Endodermal cell (in vitro differentiated cells): ENCODE results near the gene PLA1A. TPM values are rescaled to one million over a fixed set of nuclear protein-coding genes. Genes with fewer than 3 reads are reported as not detected.

Experiments used
- DNase-seq: peaks from one replicate; pipeline ENCODE4 v3.0.0-alpha.2; 2017
- H3K27ac ChIP-seq: 2 replicates; pipeline ENCODE4 v1.5.1; 2013; ENCODE audit warnings: mild to moderate bottlenecking, low read depth, low read length, moderate library complexity
- H3K27me3 ChIP-seq: 2 replicates; pipeline ENCODE4 v1.6.1; 2013; ENCODE audit warnings: mild to moderate bottlenecking, low read length, moderate library complexity; ENCODE audit not compliant: insufficient read depth, control insufficient read depth, poor library complexity, severe bottlenecking
- H3K36me3 ChIP-seq: 2 replicates; pipeline ENCODE4 v1.7.0; 2013; ENCODE audit warnings: mild to moderate bottlenecking, low read length, moderate library complexity; ENCODE audit not compliant: control insufficient read depth, insufficient read depth
- H3K4me1 ChIP-seq: one replicate; pipeline ENCODE4 v1.7.0; 2013; ENCODE audit warnings: low read length; ENCODE audit not compliant: control insufficient read depth, insufficient read depth
- H3K4me3 ChIP-seq: 2 replicates; pipeline ENCODE4 v1.5.1; 2013; ENCODE audit warnings: mild to moderate bottlenecking, low read length, moderate library complexity
- H3K9ac ChIP-seq: 2 replicates; pipeline ENCODE4 v1.6.1; 2013; ENCODE audit warnings: mild to moderate bottlenecking, low read length, moderate library complexity; ENCODE audit not compliant: poor library complexity, severe bottlenecking; ENCODE audit errors: extremely low read depth
- H3K9me3 ChIP-seq: 2 replicates; pipeline ENCODE4 v1.6.1; 2013; ENCODE audit warnings: mild to moderate bottlenecking, low read length, moderate library complexity; ENCODE audit not compliant: control insufficient read depth
- H3K27ac Mint-ChIP-seq: 2 replicates; pipeline ENCODE4 v1.8.0; 2020; ENCODE audit warnings: mixed read lengths
- H3K27me3 Mint-ChIP-seq: 2 replicates; pipeline ENCODE4 v1.8.0; 2021; ENCODE audit warnings: mild to moderate bottlenecking, mixed read lengths; ENCODE audit not compliant: insufficient read depth
- H3K36me3 Mint-ChIP-seq: 2 replicates; pipeline ENCODE4 v1.8.0; 2020; ENCODE audit warnings: low read depth, mixed read lengths
- H3K4me1 Mint-ChIP-seq: 2 replicates; pipeline ENCODE4 v1.8.0; 2020; ENCODE audit warnings: mixed read lengths
- H3K4me3 Mint-ChIP-seq: 2 replicates; pipeline ENCODE4 v1.8.0; 2020; ENCODE audit warnings: mild to moderate bottlenecking, moderate library complexity, mixed read lengths
- H3K9me3 Mint-ChIP-seq: 2 replicates; pipeline ENCODE4 v1.8.0; 2020; ENCODE audit warnings: mild to moderate bottlenecking, mixed read lengths
- CTCF ChIP-seq: fragments of 200-600 bp; sonication (generic); conservative IDR thresholded peaks from 2 replicates; pipeline ENCODE4 v1.5.0; 2021; ENCODE audit warnings: antibody characterized with exemption, mild to moderate bottlenecking
- WGBS, 2 experiments: methylation state at CpG; one replicate each; pipeline versions ENCODE4 v1.1.5 to v1.1.7; 2013; ENCODE audit warnings: missing lambda C conversion rate in 2 of 2, mixed read lengths in 1 of 2; ENCODE audit not compliant: insufficient coverage in 1 of 2, insufficient read length in 1 of 2; 5-methylcytosine and 5-hydroxymethylcytosine counted together
- total RNA-seq, 2 donors: library from RNA; stranded (reverse); fragmentation: NEBNext Ultra II Directional in 1 of 2; extraction: Animal tissue kit (Norgen Biotek cat#: 25700) in 1 of 2; gene quantifications; 2 replicates in 1 of 2; 3 replicates in 1 of 2; pipeline ENCODE4 v1.2.1, GENCODE V29; 2021

The PLA1A gene
- total RNA-seq, 2 donors from 2014 or later, result 2.4 to 5.3 TPM

DNA sequence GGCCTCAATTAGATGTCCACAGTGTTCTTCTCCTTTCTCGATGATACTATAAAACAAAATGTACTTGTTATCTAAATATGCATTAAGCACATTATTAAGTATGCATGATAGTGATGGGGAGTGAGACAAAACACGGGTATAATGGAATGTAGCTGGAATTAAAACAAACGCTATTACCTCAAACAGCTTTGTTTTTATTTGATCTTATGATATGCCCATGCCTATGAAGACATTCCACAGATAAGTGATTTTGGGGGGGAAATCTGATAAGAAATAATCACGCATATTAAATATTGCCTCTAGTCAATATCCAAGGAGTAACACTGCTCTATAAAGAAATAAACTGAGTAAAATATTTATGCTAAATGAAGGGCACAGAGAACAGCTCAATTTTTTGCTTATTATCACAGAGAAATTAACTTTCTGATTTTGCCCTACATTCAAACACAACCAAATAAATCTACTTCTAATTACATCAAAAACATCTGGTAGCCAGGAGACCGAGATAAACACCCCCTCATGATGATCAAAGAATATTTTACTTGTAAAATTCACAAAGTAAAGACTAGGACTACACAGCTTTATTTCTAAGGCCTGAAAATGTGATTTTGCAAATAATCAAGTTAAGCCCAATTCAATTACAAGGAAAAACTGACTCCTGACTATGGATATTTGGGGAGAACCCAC, 77.6 kb downstream of the PLA1A start:
- H3K27ac Mint-ChIP-seq, result no peak overlapping the region
- TF ChIP-seq CTCF, result no peak
- H3K36me3 Mint-ChIP-seq, result peaks cover 46% of the 10 kb centered on the region
- Histone ChIP-seq H3K9ac (no peak overlapping the region), H3K4me1 (no peaks in the 10 kb centered on the region), H3K4me3 (peak overlapping the region; percentile 98), H3K27me3 (no peaks in the 10 kb centered on the region), H3K36me3 (peaks cover 43% of the 10 kb centered on the region), H3K9me3 (peaks cover 12% of the 10 kb centered on the region), H3K27ac (no peak overlapping the region)
- no peaks in the 10 kb centered on the region for H3K27me3 Mint-ChIP-seq
- peaks cover 33% of the 10 kb centered on the region for H3K4me1 Mint-ChIP-seq
- peak overlapping the region; percentile 79 for H3K4me3 Mint-ChIP-seq
- WGBS, 2 experiments, result 96 to 100% methylated on average over 1 to 3 of the region's 5 CpGs
- H3K9me3 Mint-ChIP-seq, result peaks cover 6% of the 10 kb centered on the region
- no peak for DNase-seq

GRCh38 chr3:119676020-119676419, 78.3 kb downstream of the PLA1A start:
- no peak for TF ChIP-seq CTCF
- Mint-ChIP-seq H3K9me3 (peaks cover 6% of the 10 kb centered on the region), H3K4me1 (peaks cover 27% of the 10 kb centered on the region), H3K4me3 (peak overlapping the region; percentile 79), H3K36me3 (peaks cover 40% of the 10 kb centered on the region), H3K27ac (no peak overlapping the region), H3K27me3 (no peaks in the 10 kb centered on the region)
- peaks cover 40% of the 10 kb centered on the region for H3K36me3 ChIP-seq
- DNase-seq, result no peak
- no peak overlapping the region for H3K27ac ChIP-seq
- H3K9me3 ChIP-seq, result peaks cover 12% of the 10 kb centered on the region
- H3K4me1 ChIP-seq, result no peaks in the 10 kb centered on the region
- H3K9ac ChIP-seq, result peak overlapping the region; percentile 39
- no peaks in the 10 kb centered on the region for H3K27me3 ChIP-seq
- peak overlapping the region; percentile 98 for H3K4me3 ChIP-seq
- WGBS, 2 experiments, result 88% methylated on average over 1 of the region's 1 CpG; no CpG with 5 or more reads in 1 of the 2 experiments

DNA sequence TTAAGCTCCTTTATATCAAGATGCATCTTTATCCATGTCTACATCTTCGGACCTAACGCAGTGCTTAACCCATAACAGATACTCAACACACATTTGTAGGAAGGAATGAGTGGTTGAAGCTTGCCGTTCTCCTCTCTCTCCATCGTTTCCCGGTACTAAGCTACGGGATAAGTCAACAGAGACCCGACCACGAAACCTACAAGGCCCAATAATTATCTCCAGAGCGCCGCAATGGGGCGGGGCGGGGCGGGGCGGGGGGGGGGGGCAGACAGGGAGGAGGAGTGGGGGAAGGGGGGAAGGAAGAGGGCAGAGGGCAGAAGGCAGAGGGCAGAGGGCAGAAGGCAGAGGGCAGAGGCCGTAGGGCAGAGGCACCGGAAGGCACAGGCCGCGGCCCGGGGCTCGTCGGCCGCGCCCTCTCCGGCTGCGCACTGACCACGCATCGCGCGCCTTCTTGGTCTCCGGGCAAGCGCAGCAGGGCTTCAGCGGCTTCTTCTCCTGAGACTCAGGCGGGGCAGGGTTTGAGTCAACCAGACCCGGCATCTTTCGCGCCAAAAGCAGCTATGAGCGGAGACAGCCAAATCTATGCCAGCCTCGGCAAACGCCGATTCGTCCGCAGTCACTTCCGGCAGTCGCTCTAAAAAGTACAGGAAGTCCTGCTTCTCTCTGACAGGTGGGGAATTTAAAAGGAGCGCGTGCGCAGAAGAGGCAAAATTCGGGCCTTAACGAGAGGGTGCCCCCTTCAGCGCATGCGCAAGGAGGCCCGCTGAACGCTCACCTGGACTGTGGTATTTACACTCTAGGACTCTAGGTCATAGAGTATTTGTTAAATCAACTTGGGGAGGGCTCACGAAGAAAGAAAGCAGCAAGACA, 79.3 kb downstream of the PLA1A start, which contains the start of gene COX17:
COX17 (minus strand) TSS at position 636 of the 870 bp plus-strand sequence; CDS start at position 540, 96 bp downstream.
- Histone ChIP-seq H3K27me3 (no peaks in the 10 kb centered on the region), H3K36me3 (peaks cover 32% of the 10 kb centered on the region), H3K9ac (peak within 1 kb of the TSS; percentile 39), H3K9me3 (peaks cover 12% of the 10 kb centered on the region), H3K4me3 (peak within 1 kb of the TSS; percentile 98), H3K4me1 (no peaks in the 10 kb centered on the region), H3K27ac (peak within 1 kb of the TSS; percentile 49)
- peak within 1 kb of the TSS; percentile 93 for H3K27ac Mint-ChIP-seq
- no peaks in the 10 kb centered on the region for H3K27me3 Mint-ChIP-seq
- peaks cover 26% of the 10 kb centered on the region for H3K4me1 Mint-ChIP-seq
- peaks cover 6% of the 10 kb centered on the region for H3K9me3 Mint-ChIP-seq
- peaks cover 34% of the 10 kb centered on the region for H3K36me3 Mint-ChIP-seq
- peak; percentile 98 for DNase-seq
- WGBS, 2 experiments, result 1% methylated on average over 27 to 47 of the region's 54 CpGs
- no peak for TF ChIP-seq CTCF
- peak within 1 kb of the TSS; percentile 79 for H3K4me3 Mint-ChIP-seq
